Smooth muscle cell (in vitro differentiated cells): ENCODE results near the gene SHISA8. TPM values are rescaled to one million over a fixed set of nuclear protein-coding genes. Genes with fewer than 3 reads are reported as not detected.

Experiments
- DNase-seq: peaks from one replicate; lab custom pipeline; 2025; ENCODE audit not compliant: unreplicated experiment; lab: John Stamatoyannopoulos, UW
- H2AFZ ChIP-seq: fragments of 200-600 bp; sonication (generic); 2 replicates; pipeline ENCODE4 v1.6.0; 2016; ENCODE audit warnings: antibody characterized with exemption, low read depth, mild to moderate bottlenecking
- H3F3A ChIP-seq: fragments of 200-600 bp; sonication (generic); 2 replicates; pipeline ENCODE4 v1.6.0; 2017; ENCODE audit warnings: antibody characterized with exemption, low read depth
- H3K27ac ChIP-seq: fragments of 200-600 bp; sonication (generic); 2 replicates; pipeline ENCODE4 v1.5.1; 2016; ENCODE audit warnings: low read depth, mild to moderate bottlenecking
- H3K27me3 ChIP-seq: fragments of 200-600 bp; sonication (generic); 2 replicates; pipeline ENCODE4 v1.6.1; 2016; ENCODE audit warnings: low read depth, mild to moderate bottlenecking
- H3K36me3 ChIP-seq: fragments of 200-600 bp; sonication (generic); 2 replicates; pipeline ENCODE4 v1.5.1; 2016; ENCODE audit warnings: low read depth
- H3K4me1 ChIP-seq: fragments of 200-600 bp; sonication (generic); 2 replicates; pipeline ENCODE4 v1.5.1; 2016; ENCODE audit warnings: low read depth
- H3K4me2 ChIP-seq: fragments of 200-600 bp; sonication (generic); 2 replicates; pipeline ENCODE4 v1.6.0; 2016; ENCODE audit warnings: mild to moderate bottlenecking
- H3K4me3 ChIP-seq: fragments of 200-600 bp; sonication (generic); 2 replicates; pipeline ENCODE4 v1.5.1; 2016; ENCODE audit warnings: mild to moderate bottlenecking
- H3K79me2 ChIP-seq: fragments of 200-600 bp; sonication (generic); 2 replicates; pipeline ENCODE4 v1.6.0; 2016; ENCODE audit warnings: low read depth, mild to moderate bottlenecking
- H3K9ac ChIP-seq: fragments of 200-600 bp; sonication (generic); 2 replicates; pipeline ENCODE4 v1.6.0; 2016; ENCODE audit warnings: low read depth
- H3K9me3 ChIP-seq: fragments of 200-600 bp; sonication (generic); replicated peaks from 2 replicates; pipeline ENCODE4 v1.5.1; 2016; ENCODE audit warnings: low read depth
- H4K20me1 ChIP-seq: fragments of 200-600 bp; sonication (generic); 2 replicates; pipeline ENCODE4 v1.6.0; 2016; ENCODE audit warnings: low read depth
- CTCF ChIP-seq: fragments of 200-600 bp; sonication (generic); IDR thresholded peaks from 2 replicates; pipeline ENCODE4 v1.5.1; 2017; ENCODE audit warnings: borderline replicate concordance, mild to moderate bottlenecking, antibody characterized with exemption; ENCODE audit not compliant: insufficient read depth, poor library complexity, severe bottlenecking
- whole genome bisulfite sequencing: methylation state at CpG from one replicate; pipeline ENCODE4 v1.1.7; 2016; ENCODE audit warnings: low lambda C conversion rate; 5-methylcytosine and 5-hydroxymethylcytosine counted together
- polyA plus RNA-seq: library from polyadenylated mRNA; unstranded; fragments of >200 nt; fragmentation: Nextera tagmentation; extraction: Ambion mirVana; gene quantifications from 2 replicates; pipeline ENCODE4 v1.2.1, GENCODE V29; 2016
- total RNA-seq: library from RNA; depleted of rRNA; stranded (reverse); fragments of >200 nt; gene quantifications from 2 replicates; pipeline ENCODE4 v1.2.3, GENCODE V29; 2014

The SHISA8 gene
- total and polyA plus RNA-seq, 2 experiments from 2014 or later = 0.11 TPM; not detected in 1

GRCh38 chr22:41902932-41903421 lies 11.9 kb downstream of the SHISA8 start:
- Histone ChIP-seq H3K36me3 (no peaks in the 10 kb centered on the region), H3K27ac (no peak overlapping the region), H3K9ac (no peak overlapping the region), H2AFZ (no peak overlapping the region), H4K20me1 (peaks cover 34% of the 10 kb centered on the region), H3K4me2 (no peak overlapping the region), H3K79me2 (no peaks in the 10 kb centered on the region), H3K27me3 (no peaks in the 10 kb centered on the region), H3K4me3 (no peak overlapping the region), H3K4me1 (no peaks in the 10 kb centered on the region), H3K9me3 (no peaks in the 10 kb centered on the region), H3F3A (no peaks in the 10 kb centered on the region)
- 97% methylated on average over 15 of the region's 15 CpGs for WGBS
- TF ChIP-seq CTCF = no peak
- no peak for DNase-seq

- no peak for TF ChIP-seq CTCF
- no peak overlapping the region for H3K4me2 ChIP-seq
- no peak overlapping the region for H2AFZ ChIP-seq
- no peaks in the 10 kb centered on the region for H3K36me3 ChIP-seq
- WGBS = 98% methylated on average over 7 of the region's 7 CpGs
- H3F3A ChIP-seq = no peaks in the 10 kb centered on the region
- no peak overlapping the region for H3K27ac ChIP-seq
- no peak for DNase-seq
- H3K9ac ChIP-seq = no peak overlapping the region
- no peak overlapping the region for H3K4me3 ChIP-seq
- H4K20me1 ChIP-seq = peaks cover 24% of the 10 kb centered on the region
- H3K4me1 ChIP-seq = no peaks in the 10 kb centered on the region
- H3K27me3 ChIP-seq = no peaks in the 10 kb centered on the region
- no peaks in the 10 kb centered on the region for H3K9me3 ChIP-seq
- no peaks in the 10 kb centered on the region for H3K79me2 ChIP-seq
Observed at GRCh38 chr22:41902016-41902415, 12.9 kb downstream of the SHISA8 start.

- Histone ChIP-seq H2AFZ (no peak overlapping the region), H4K20me1 (peaks cover 12% of the 10 kb centered on the region), H3K4me1 (no peaks in the 10 kb centered on the region), H3K27me3 (no peaks in the 10 kb centered on the region), H3K79me2 (no peaks in the 10 kb centered on the region), H3K9me3 (no peaks in the 10 kb centered on the region), H3K27ac (no peak overlapping the region), H3K36me3 (no peaks in the 10 kb centered on the region), H3F3A (no peaks in the 10 kb centered on the region), H3K4me3 (no peak overlapping the region), H3K4me2 (no peak overlapping the region), H3K9ac (no peak overlapping the region)
- no peak for TF ChIP-seq CTCF
- 96% methylated on average over 8 of the region's 8 CpGs for WGBS
- DNase-seq = no peak
Observed at GRCh38 chr22:41900652-41901312, 14.1 kb downstream of the SHISA8 start.
